Thyroid gland (tissue), 4 donors: ENCODE results near the gene PDE4B. TPM values are rescaled to one million over a fixed set of nuclear protein-coding genes. Genes with fewer than 3 reads are reported as not detected.

ENCODE experiments used
- DNase-seq, 2 donors: peaks; one replicate each; pipeline ENCODE4 v3.0.0-alpha.2; 2019
- H3K27ac ChIP-seq, 3 donors: fragments of 200-600 bp; sonication (generic); 1 replicate in 2 of 3; 2 replicates in 1 of 3; pipeline ENCODE4 v1.5.1; 2016 to 2019; ENCODE audit warnings: mild to moderate bottlenecking in 1 of 3, moderate library complexity in 1 of 3
- H3K27me3 ChIP-seq: fragments of 200-600 bp; sonication (generic); one replicate; pipeline ENCODE4 v1.5.1; 2019
- H3K36me3 ChIP-seq, 2 donors: fragments of 200-600 bp; sonication (generic); one replicate each; pipeline ENCODE4 v1.5.1; 2016 to 2019
- H3K4me1 ChIP-seq, 2 donors: fragments of 200-600 bp; sonication (generic); one replicate each; pipeline ENCODE4 v1.5.1; 2017 to 2019
- H3K4me3 ChIP-seq, 3 donors: fragments of 200-600 bp; sonication (generic); replicated peaks in 1 of 3; 1 replicate in 2 of 3; 2 replicates in 1 of 3; pipeline ENCODE4 v1.5.1; 2016; ENCODE audit warnings: mild to moderate bottlenecking in 1 of 3
- H3K9me3 ChIP-seq: fragments of 200-600 bp; sonication (generic); one replicate; pipeline ENCODE4 v1.5.1; 2017
- POLR2A ChIP-seq, 2 donors: fragments of 450-650 bp; IDR thresholded peaks; one replicate each; pipeline ENCODE4 v1.6.1; 2017; ENCODE audit warnings: antibody characterized with exemption in 2 of 2, mild to moderate bottlenecking in 2 of 2, moderate library complexity in 1 of 2
- WGBS, 2 donors: methylation state at CpG; one replicate each; pipeline ENCODE4 v1.1.5; 2017; 5-methylcytosine and 5-hydroxymethylcytosine counted together
- intact Hi-C: fragments of 100-400 bp; cut with DNase I; formaldehyde crosslinking; loops from one replicate; pipeline ENCODE4 v1.15.1; 2023
- total RNA-seq, 4 donors: library from RNA; depleted of rRNA; stranded (reverse); fragments of >200 nt; gene quantifications; one replicate each; pipeline ENCODE4 v1.2.3, GENCODE V29; 2016
- TF ChIP-seq, protein P1 (sequence below), 6 experiments: fragments of 200-600 bp in 3 of 6; fragments of 450-650 bp in 3 of 6; sonication (generic) in 3 of 6; IDR thresholded peaks; one replicate each; pipeline ENCODE4 v1.5.1; 2016 to 2019; ENCODE audit warnings: antibody characterized with exemption in 6 of 6, mild to moderate bottlenecking in 2 of 6, inconsistent platforms in 1 of 6, moderate library complexity in 1 of 6

PDE4B gene
- total RNA-seq, 4 donors from 2014 or later, result 9.6 to 21.3 (median 15.0) TPM

DNA sequence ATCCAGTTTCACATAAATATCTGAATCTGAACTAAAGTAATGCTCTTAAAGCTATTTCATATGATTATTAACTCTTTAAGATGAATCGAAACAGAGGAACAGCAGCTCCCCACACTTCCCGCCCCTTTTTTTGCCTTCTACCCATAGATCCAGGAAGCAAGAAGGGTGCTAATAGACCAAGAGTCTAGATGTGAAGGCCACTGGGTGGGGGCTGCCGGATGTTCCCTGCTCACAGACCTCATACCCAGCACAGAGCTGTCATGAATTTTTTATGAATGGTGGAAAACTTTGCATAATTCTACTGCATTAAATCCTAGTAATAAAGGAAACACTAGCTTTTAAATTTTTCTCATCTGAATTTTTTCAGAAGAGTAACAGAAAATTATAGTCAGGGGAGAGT is 457.4 kb downstream of the PDE4B start:
- Histone ChIP-seq H3K9me3 (no peaks in the 10 kb centered on the region), H3K27ac (no peak overlapping the region), H3K27me3 (no peaks in the 10 kb centered on the region), H3K36me3 (no peaks in the 10 kb centered on the region), H3K4me3 (no peak overlapping the region), H3K4me1 (no peaks in the 10 kb centered on the region)
- no peak for TF ChIP-seq POLR2A (IDR thresholded peaks at IDR 0.05)
- TF ChIP-seq, protein P1, sequence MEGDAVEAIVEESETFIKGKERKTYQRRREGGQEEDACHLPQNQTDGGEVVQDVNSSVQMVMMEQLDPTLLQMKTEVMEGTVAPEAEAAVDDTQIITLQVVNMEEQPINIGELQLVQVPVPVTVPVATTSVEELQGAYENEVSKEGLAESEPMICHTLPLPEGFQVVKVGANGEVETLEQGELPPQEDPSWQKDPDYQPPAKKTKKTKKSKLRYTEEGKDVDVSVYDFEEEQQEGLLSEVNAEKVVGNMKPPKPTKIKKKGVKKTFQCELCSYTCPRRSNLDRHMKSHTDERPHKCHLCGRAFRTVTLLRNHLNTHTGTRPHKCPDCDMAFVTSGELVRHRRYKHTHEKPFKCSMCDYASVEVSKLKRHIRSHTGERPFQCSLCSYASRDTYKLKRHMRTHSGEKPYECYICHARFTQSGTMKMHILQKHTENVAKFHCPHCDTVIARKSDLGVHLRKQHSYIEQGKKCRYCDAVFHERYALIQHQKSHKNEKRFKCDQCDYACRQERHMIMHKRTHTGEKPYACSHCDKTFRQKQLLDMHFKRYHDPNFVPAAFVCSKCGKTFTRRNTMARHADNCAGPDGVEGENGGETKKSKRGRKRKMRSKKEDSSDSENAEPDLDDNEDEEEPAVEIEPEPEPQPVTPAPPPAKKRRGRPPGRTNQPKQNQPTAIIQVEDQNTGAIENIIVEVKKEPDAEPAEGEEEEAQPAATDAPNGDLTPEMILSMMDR (IDR thresholded peaks at IDR 0.05), result no peak
- no peak for DNase-seq
- 88 to 96% methylated on average over 3 of the region's 3 CpGs for WGBS, 2 donors
- intact Hi-C loops, result loop anchor here (10.0 kb wide), 1 partner anchor 475 kb away; no protein-coding TSS in a partner anchor

DNA sequence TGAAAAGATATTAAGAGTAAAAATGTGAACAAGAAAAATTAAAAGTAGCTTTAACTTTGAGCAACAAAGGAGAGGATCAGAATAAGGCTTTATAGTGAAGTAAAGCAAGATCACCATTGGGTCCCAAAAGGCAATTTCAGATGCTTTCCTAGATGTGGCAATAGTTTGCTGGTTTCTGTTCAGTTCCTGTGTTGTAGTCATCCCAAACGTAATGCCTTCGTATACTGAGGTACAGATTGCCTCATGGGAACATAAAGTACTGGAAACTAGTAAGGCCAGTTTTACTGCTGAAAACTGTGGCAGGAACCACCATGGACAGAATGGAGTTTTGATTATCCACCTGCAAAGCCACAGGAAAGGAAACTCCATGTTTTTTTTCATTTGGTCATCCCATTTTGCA is 457.8 kb downstream of the PDE4B start:
- Histone ChIP-seq H3K4me3 (no peak overlapping the region), H3K27ac (no peak overlapping the region), H3K36me3 (no peaks in the 10 kb centered on the region), H3K4me1 (no peaks in the 10 kb centered on the region), H3K27me3 (no peaks in the 10 kb centered on the region), H3K9me3 (no peaks in the 10 kb centered on the region)
- no peak for DNase-seq
- intact Hi-C loops, result loop anchor here (10.0 kb wide), 1 partner anchor 474 kb away; no protein-coding TSS in a partner anchor
- 79 to 88% methylated on average over 2 of the region's 2 CpGs for WGBS, 2 donors
- TF ChIP-seq, protein P1 (IDR thresholded peaks at IDR 0.05), result no peak
- TF ChIP-seq POLR2A (IDR thresholded peaks at IDR 0.05), result no peak

DNA sequence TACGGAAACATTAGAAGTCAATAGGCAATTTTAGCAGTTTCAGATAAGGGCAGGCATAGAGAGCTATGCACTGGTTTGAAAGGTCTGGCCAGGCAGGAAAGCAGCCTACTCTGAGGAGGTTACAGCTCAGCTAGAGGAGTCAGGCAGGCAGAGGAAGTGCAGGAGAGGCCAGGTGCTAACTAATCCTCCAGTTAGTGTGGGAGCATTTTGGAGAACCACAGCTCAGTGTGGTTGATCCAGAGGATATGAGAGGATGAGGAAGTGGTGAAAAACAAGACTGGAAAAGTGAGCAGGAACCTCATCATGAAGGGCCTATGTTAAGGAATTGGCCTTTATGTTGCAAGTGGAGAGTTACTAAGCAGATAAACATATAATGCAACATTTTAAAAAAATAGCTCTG is 458.9 kb downstream of the PDE4B start:
- TF ChIP-seq, protein P1 (IDR thresholded peaks at IDR 0.05), result no peak
- TF ChIP-seq POLR2A (IDR thresholded peaks at IDR 0.05), result no peak
- Histone ChIP-seq H3K36me3 (no peaks in the 10 kb centered on the region), H3K27me3 (no peaks in the 10 kb centered on the region), H3K9me3 (no peaks in the 10 kb centered on the region), H3K27ac (no peak overlapping the region), H3K4me3 (no peak overlapping the region), H3K4me1 (no peaks in the 10 kb centered on the region)
- 91 to 92% methylated on average over 1 of the region's 1 CpG for WGBS, 2 donors
- no peak for DNase-seq
- intact Hi-C loops, result loop anchor here (10.0 kb wide), 1 partner anchor 473 kb away; no protein-coding TSS in a partner anchor

DNA sequence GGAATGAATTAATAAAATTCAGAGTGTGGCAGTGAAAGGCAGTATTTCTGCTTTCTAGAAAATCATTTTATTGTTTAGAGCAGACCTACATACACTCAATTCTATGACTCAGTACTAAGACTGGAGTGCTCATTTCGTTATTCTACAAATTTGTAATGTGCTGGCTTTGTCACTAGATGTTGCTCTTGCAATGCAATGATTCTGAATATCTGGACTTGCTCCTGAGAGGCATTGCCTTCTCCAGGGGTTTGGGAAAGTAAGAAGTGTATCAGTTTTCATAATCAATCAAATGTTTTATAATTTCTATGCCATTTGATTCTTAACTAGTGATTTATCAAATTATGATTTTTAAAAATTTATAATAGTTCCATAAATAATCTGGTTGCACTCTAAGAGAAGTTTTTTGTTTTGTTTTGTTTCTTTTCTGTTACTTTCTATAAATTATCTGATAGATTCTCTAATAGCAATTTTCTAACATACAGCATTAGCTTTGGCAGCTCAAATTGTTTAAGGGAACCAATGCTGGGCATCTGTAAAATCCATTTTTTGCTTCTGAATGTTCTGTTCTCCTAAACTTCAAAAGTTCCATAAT is 460.7 kb downstream of the PDE4B start:
- 0% methylated on average over 1 of the region's 1 CpG for WGBS, 2 donors

DNA sequence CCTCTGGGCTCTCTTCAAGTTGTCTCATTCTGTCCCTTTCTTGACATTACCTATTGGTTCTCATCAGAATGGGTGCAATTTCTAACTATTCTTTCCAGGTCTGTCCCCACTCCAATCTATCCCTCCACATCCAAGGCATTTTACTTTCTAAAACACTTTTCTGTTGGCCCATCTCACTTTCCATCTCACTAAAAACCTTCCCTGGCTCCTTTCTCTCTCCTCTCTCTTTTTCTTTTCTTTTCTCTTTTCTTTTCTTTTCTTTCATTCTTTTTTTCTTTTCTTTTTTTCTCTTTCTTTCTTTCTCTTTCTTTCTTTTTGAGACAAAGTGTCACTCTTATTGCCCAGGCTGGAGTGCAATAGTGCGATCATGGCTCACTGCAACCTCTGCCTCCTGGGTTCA is 462.1 kb downstream of the PDE4B start:
- WGBS, 2 donors, result 96 to 98% methylated on average over 1 of the region's 1 CpG
- DNase-seq, result no peak
- Histone ChIP-seq H3K4me3 (no peak overlapping the region), H3K27me3 (no peaks in the 10 kb centered on the region), H3K4me1 (no peaks in the 10 kb centered on the region), H3K36me3 (no peaks in the 10 kb centered on the region), H3K9me3 (no peaks in the 10 kb centered on the region), H3K27ac (no peak overlapping the region)
- intact Hi-C loops, result loop anchor here (10.0 kb wide), 1 partner anchor 470 kb away; no protein-coding TSS in a partner anchor
- TF ChIP-seq, protein P1 (IDR thresholded peaks at IDR 0.05), result no peak
- no peak for TF ChIP-seq POLR2A (IDR thresholded peaks at IDR 0.05)

More for the DNA sequence above, 460.7 kb downstream of the PDE4B start:
- Histone ChIP-seq H3K27ac (no peak overlapping the region), H3K9me3 (no peaks in the 10 kb centered on the region), H3K27me3 (no peaks in the 10 kb centered on the region), H3K36me3 (no peaks in the 10 kb centered on the region), H3K4me1 (no peaks in the 10 kb centered on the region), H3K4me3 (no peak overlapping the region)
- intact Hi-C loops, result loop anchor here (2.0 to 10.0 kb wide), 2 partner anchors 193 to 471 kb away; no protein-coding TSS in a partner anchor
- TF ChIP-seq, protein P1 (IDR thresholded peaks at IDR 0.05), result peak; percentile 40 to 96 (median 85)
- no peak for TF ChIP-seq POLR2A (IDR thresholded peaks at IDR 0.05)
- no peak for DNase-seq
